Heart right ventricle (tissue), 16 donors: Measurements from ENCODE around the gene DENND5A. TPM values are rescaled to one million over a fixed set of nuclear protein-coding genes. Genes with fewer than 3 reads are reported as not detected.

Experiments
- ATAC-seq, 8 donors: fragments of 200-7000 bp; cut with Tn5 transposase; one replicate each; pipeline ENCODE4 v1.9.1; 2020; ENCODE audit warnings: mild to moderate bottlenecking in 8 of 8, moderate library complexity in 8 of 8, moderate number of reproducible peaks in 1 of 8
- DNase-seq, 2 donors: peaks; one replicate each; pipeline ENCODE4 v3.0.0-alpha.2; 2020
- H3K27ac ChIP-seq, 10 donors: fragments of 200-600 bp; sonication (generic) in 2 of 10; one replicate each; pipeline versions ENCODE4 v1.5.0 to v1.8.0; 2020 to 2022; ENCODE audit warnings: mild to moderate bottlenecking in 3 of 10
- H3K27me3 ChIP-seq, 7 donors: fragments of 200-600 bp; one replicate each; pipeline ENCODE4 v1.8.0; 2021 to 2022; ENCODE audit warnings: mild to moderate bottlenecking in 2 of 7
- H3K36me3 ChIP-seq, 9 donors: fragments of 200-600 bp; sonication (generic) in 1 of 9; one replicate each; pipeline versions ENCODE4 v1.5.0 to v1.8.0; 2020 to 2022; ENCODE audit warnings: mild to moderate bottlenecking in 2 of 9
- H3K4me1 ChIP-seq, 9 donors: fragments of 200-600 bp; sonication (generic) in 1 of 9; one replicate each; pipeline versions ENCODE4 v1.5.0 to v1.8.0; 2020 to 2022; ENCODE audit warnings: mild to moderate bottlenecking in 4 of 9
- H3K4me3 ChIP-seq, 10 donors: fragments of 200-600 bp; sonication (generic) in 2 of 10; one replicate each; pipeline versions ENCODE4 v1.5.0 to v1.8.0; 2020 to 2022; ENCODE audit warnings: mild to moderate bottlenecking in 7 of 10, moderate library complexity in 2 of 10
- H3K9me3 ChIP-seq, 11 donors: fragments of 200-600 bp in 10 of 11; sonication (generic) in 2 of 11; one replicate each; pipeline versions ENCODE4 v1.5.0 to v1.8.0; 2013 to 2022; ENCODE audit warnings: mild to moderate bottlenecking in 2 of 11, control low read depth in 1 of 11, moderate library complexity in 1 of 11
- CTCF ChIP-seq, 9 donors: fragments of 200-600 bp; sonication (generic) in 2 of 9; IDR thresholded peaks; one replicate each; pipeline versions ENCODE4 v1.5.0 to v1.8.0; 2021 to 2022; ENCODE audit warnings: antibody characterized with exemption in 9 of 9, mild to moderate bottlenecking in 5 of 9, moderate library complexity in 1 of 9
- WGBS, 2 donors: extraction: QIAGEN DNeasy Blood & Tissue Kit; methylation state at CpG; one replicate each; pipeline ENCODE4 v1.1.7; 2013; ENCODE audit warnings: inconsistent platforms in 1 of 2; 5-methylcytosine and 5-hydroxymethylcytosine counted together
- intact Hi-C, 10 donors: fragments of 100-400 bp; cut with DNase I; formaldehyde crosslinking; loops; one replicate each; pipeline versions ENCODE4 v1.11.1 to v1.14.2; 2022
- polyA plus RNA-seq, 2 donors: library from polyadenylated mRNA; stranded (reverse); fragments of 200-250 nt; gene quantifications; one replicate each; pipeline ENCODE4 v1.2.3, GENCODE V29; 2013
- total RNA-seq, 10 donors: library from RNA; stranded (reverse); fragmentation: NEBNext Ultra II Directional in 3 of 10; extraction: Animal tissue kit (Norgen Biotek cat#: 25700) in 3 of 10; gene quantifications; one replicate each; pipeline versions ENCODE4 v1.2.1 to v1.2.4, GENCODE V29; 2021 to 2023
- donor health status: Arrhythmogenic right ventricular cardiomyopathy.
- donor health status: ischemic (EF 13 %, LVEDD 7.1; RV severe dilation, severe dysfunction).
- donor health status: healthy with polysubstance abuse.
- donor health status: DM: no; HTN: yes; CAD: no.
- donor health status: DM: no; HTN: no; CAD: no.
- donor health status: ischemic (EF 25% LVEDD 6.9; RV normal size, moderate dysfunction).
- donor health status: ischemic (EF 25% LVEDD 5.7; RV mildly dilated, moderate dysfunction).
- donor health status: healthy.
- donor health status: DM: yes; HTN: yes; CAD: no.
- donor health status: Ischemic cardiomyopathy.
- donor health status: ischemic (EF 35%, LVEDD 5.7; RV mildly dilated, moderate dysfunction).
- donor health status: nonischemic (EF 11% LVEDD 7.7; RV severe dilation, severe dysfunction).
- donor health status: DM: yes; HTN: yes; CAD: no.
- donor health status: PGD.
- donor health status: ischemic (EF 29% LVEDD 5.4; RV normal size, mild dysfunction).
- donor health status: nonischemic (EF 23%, LVEDD 6.1; RV moderate dilation, normal function).

The DENND5A gene
- total and polyA plus RNA-seq, 12 donors = 48.9 to 178 (median 114) TPM

GRCh38 chr11:9267680-9268079 lies 2.5 kb upstream of the DENND5A start:
- intact Hi-C loops = loop anchor here in 6 of 10 donors (5.0 to 10.0 kb wide), 5 partner anchors 45 to 95 kb away; partner anchors contain the start of gene TMEM41B (in 1 of the 6)
- Histone ChIP-seq H3K27me3 (no peaks in the 10 kb centered on the region), H3K9me3 (no peaks in the 10 kb centered on the region), H3K27ac (no peak overlapping the region), H3K36me3 (no peaks in the 10 kb centered on the region), H3K4me3 (no peak overlapping the region), H3K4me1 (peaks cover 5 to 22% (median 14%) of the 10 kb centered on the region in 9 donors)
- 85 to 92% methylated on average over 4 of the region's 4 CpGs for WGBS, 2 donors
- DNase-seq (no peak), ATAC-seq (no peak)
- no peak for TF ChIP-seq CTCF (IDR thresholded peaks at IDR 0.05)

GRCh38 chr11:9266926-9267325 lies 1.8 kb upstream of the DENND5A start:
- intact Hi-C loops = loop anchor here in 6 of 10 donors (5.0 to 10.0 kb wide), 5 partner anchors 45 to 95 kb away; partner anchors contain the start of gene TMEM41B (in 1 of the 6)
- DNase-seq (no peak), ATAC-seq (no peak)
- no peaks in the 10 kb centered on the region for H3K9me3 ChIP-seq
- peaks cover 5 to 29% (median 21%) of the 10 kb centered on the region in 9 donors for H3K4me1 ChIP-seq
- H3K27ac ChIP-seq = no peak overlapping the region
- H3K4me3 ChIP-seq = no peak overlapping the region
- 96 to 97% methylated on average over 8 of the region's 8 CpGs for WGBS, 2 donors
- H3K36me3 ChIP-seq = no peaks in the 10 kb centered on the region
- no peaks in the 10 kb centered on the region for H3K27me3 ChIP-seq
- TF ChIP-seq CTCF (IDR thresholded peaks at IDR 0.05) = no peak

- H3K4me3 ChIP-seq = peak overlapping the region in 4 of 10 donors; percentile 75 to 99 (median 98)
- no peak for TF ChIP-seq CTCF (IDR thresholded peaks at IDR 0.05)
- intact Hi-C loops = loop anchor here in 6 of 10 donors (5.0 to 10.0 kb wide), 5 partner anchors 46 to 96 kb away; partner anchors contain the start of gene TMEM41B (in 1 of the 6)
- H3K36me3 ChIP-seq = no peaks in the 10 kb centered on the region
- no peak for ATAC-seq
- peak overlapping the region in 8 of 10 donors; percentile 91 to 100 (median 99) for H3K27ac ChIP-seq
- no peak for DNase-seq
- peaks cover 5 to 36% (median 27%) of the 10 kb centered on the region in 9 donors for H3K4me1 ChIP-seq
- no peaks in the 10 kb centered on the region for H3K27me3 ChIP-seq
- no peaks in the 10 kb centered on the region for H3K9me3 ChIP-seq
- WGBS, 2 donors = 83 to 86% methylated on average over 13 of the region's 13 CpGs
Measured at GRCh38 chr11:9266132-9266736, 1.1 kb upstream of the DENND5A start.

GRCh38 chr11:9264316-9265210 lies 587 bp downstream of the DENND5A start:
- DNase-seq (peak; percentile 47 to 65), ATAC-seq (peak; percentile 60 to 77 (median 70))
- TF ChIP-seq CTCF (IDR thresholded peaks at IDR 0.05) = no peak
- Histone ChIP-seq H3K4me1 (peaks cover 5 to 49% (median 44%) of the 10 kb centered on the region in 9 donors), H3K27ac (peak overlapping the region; percentile 74 to 100 (median 98)), H3K9me3 (no peaks in the 10 kb centered on the region), H3K27me3 (no peaks in the 10 kb centered on the region), H3K36me3 (no peaks in the 10 kb centered on the region), H3K4me3 (peak overlapping the region; percentile 71 to 99 (median 96))
- intact Hi-C loops = loop anchor here in 7 of 10 donors (2.0 to 10.0 kb wide), 8 partner anchors 42 to 120 kb away; partner anchors contain the start of genes IPO7 (in 1 of the 7) and TMEM41B (in 1 of the 7)
- 0% methylated on average over 45 to 75 of the region's 76 CpGs for WGBS, 2 donors
